Amniotic epithelial cell (primary cell): ENCODE data around the gene ZNF277.
A peak's percentile ranks its signal among the peaks of the same experiment; 100 is the strongest.

ENCODE experiments used
- DNase-seq: peaks from one replicate; pipeline ENCODE4 v3.0.0-alpha.2; 2010; ENCODE audit warnings: low read depth

The ZNF277 gene

GRCh38 chr7:112357136-112357535 is 150.6 kb downstream of the ZNF277 start:
- DNase-seq, result no peak

- no peak for DNase-seq
Measured at GRCh38 chr7:112358513-112358912, 152.0 kb downstream of the ZNF277 start.

GRCh38 chr7:112359086-112359485 is 152.6 kb downstream of the ZNF277 start:
- DNase-seq, result no peak

GRCh38 chr7:112360681-112361080 is 154.2 kb downstream of the ZNF277 start:
- DNase-seq, result no peak

- no peak for DNase-seq
Measured at GRCh38 chr7:112361154-112361553, 154.7 kb downstream of the ZNF277 start.

- DNase-seq, result no peak
Measured at GRCh38 chr7:112362053-112362650, 155.7 kb downstream of the ZNF277 start.

- DNase-seq, result no peak
Measured at GRCh38 chr7:112362731-112363131, 156.2 kb downstream of the ZNF277 start.

- DNase-seq, result no peak
Measured at GRCh38 chr7:112364388-112364787, 157.9 kb downstream of the ZNF277 start.

GRCh38 chr7:112365551-112365950 is 159.1 kb downstream of the ZNF277 start:
- DNase-seq, result no peak

GRCh38 chr7:112366886-112367285 is 160.4 kb downstream of the ZNF277 start:
- no peak for DNase-seq

- no peak for DNase-seq
Measured at GRCh38 chr7:112370436-112370835, 163.9 kb downstream of the ZNF277 start.

GRCh38 chr7:112371701-112372100 is 165.2 kb downstream of the ZNF277 start:
- no peak for DNase-seq

- no peak for DNase-seq
Measured at GRCh38 chr7:112372101-112372500, 165.6 kb downstream of the ZNF277 start.

- DNase-seq, result no peak
Measured at GRCh38 chr7:112377593-112377992, 171.1 kb downstream of the ZNF277 start.

- no peak for DNase-seq
Measured at GRCh38 chr7:112381311-112382091, 175.0 kb downstream of the ZNF277 start.

- DNase-seq, result no peak
Measured at GRCh38 chr7:112383671-112384417, 177.3 kb downstream of the ZNF277 start.

GRCh38 chr7:112385516-112385915 is 179.0 kb downstream of the ZNF277 start:
- DNase-seq, result no peak

- no peak for DNase-seq
Measured at GRCh38 chr7:112386619-112387018, 180.1 kb downstream of the ZNF277 start.

- DNase-seq, result no peak
Measured at GRCh38 chr7:112390167-112390566, 183.7 kb downstream of the ZNF277 start.

GRCh38 chr7:112391079-112391821 is 184.8 kb downstream of the ZNF277 start:
- DNase-seq, result peak; percentile 43

- DNase-seq, result peak; percentile 48
Measured at GRCh38 chr7:112391841-112392286, 185.4 kb downstream of the ZNF277 start.
